Measurements from ENCODE around the gene SYCE3. TPM values are rescaled to one million over a fixed set of nuclear protein-coding genes. Genes with fewer than 3 reads are reported as not detected.
"Not testable (repeated sequence)": the region's sequence is repeated elsewhere in the genome, so short reads cannot be mapped to it uniquely, and the experiment has no call there.

The SYCE3 gene
- total and polyA plus RNA-seq, 2 experiments from 2014 or later = not detected

DNA sequence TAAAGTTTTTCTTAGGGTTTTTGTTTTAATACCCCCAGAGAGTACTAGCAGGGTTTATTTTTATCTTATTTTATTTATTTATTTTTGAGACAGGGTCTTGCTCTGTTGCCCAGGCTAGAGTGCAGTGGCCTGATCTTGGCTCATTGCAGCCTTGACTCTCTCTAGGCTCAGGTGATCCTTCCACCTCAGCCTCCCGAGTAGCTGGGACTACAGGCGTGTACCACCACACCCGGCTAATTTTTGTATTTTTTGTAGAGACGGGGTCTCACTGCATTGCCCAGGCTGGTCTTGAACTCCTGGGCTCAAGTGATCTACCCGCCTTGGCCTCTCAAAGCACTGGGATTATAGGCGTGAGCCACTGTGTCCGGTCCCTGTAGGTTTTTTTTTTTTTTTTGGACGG, 42.5 kb downstream of the SYCE3 start:
- not testable (repeated sequence) for H3K79me2 ChIP-seq (replicated peaks; ENCODE audit: insufficient read depth)

GRCh38 chr22:50519151-50519550, 43.6 kb downstream of the SYCE3 start:
- Histone ChIP-seq H3K79me2 (replicated peaks; ENCODE audit: insufficient read depth) (peaks cover 14% of the 10 kb centered on the region), H3K9me2 (ENCODE audit: insufficient read depth) (no peaks in the 10 kb centered on the region), H3K4me1 (ENCODE audit: insufficient read depth) (no peaks in the 10 kb centered on the region), H3K4me2 (no peak overlapping the region), H3K4me3 (no peak overlapping the region), H4K20me1 (replicated peaks; ENCODE audit: insufficient read depth) (peaks cover 6% of the 10 kb centered on the region; the same call in 1 of the 2 replicates), H3K27me3 (ENCODE audit: insufficient read depth) (no peaks in the 10 kb centered on the region), H2AFZ (no peak overlapping the region), H3F3A (replicated peaks; ENCODE audit: low read depth) (no peaks in the 10 kb centered on the region), H3K27ac (ENCODE audit: low read depth) (no peak overlapping the region), H3K36me3 (ENCODE audit: insufficient read depth) (no peaks in the 10 kb centered on the region; the same call in 1 of the 2 replicates)
- Mint-ChIP-seq H3K4me3 (no peak overlapping the region), H3K9me3 (no peaks in the 10 kb centered on the region; the same call in 2 of the 3 replicates), H3K27ac (no peak overlapping the region), H3K4me1 (no peaks in the 10 kb centered on the region), H3K36me3 (ENCODE audit: low read depth) (peaks cover 17% of the 10 kb centered on the region), H3K27me3 (ENCODE audit: insufficient read depth, low read depth, poor library complexity) (peaks cover 6% of the 10 kb centered on the region)
- DNase-seq (ENCODE audit: low spot score) (no peak), ATAC-seq (no peak)
- TF ChIP-seq CTCF (conservative IDR thresholded peaks at IDR 0.05; ENCODE audit: low read depth in 2 of 2) (no peak), EZH2phosphoT487 (IDR thresholded peaks at IDR 0.05; ENCODE audit: unreplicated experiment) (no peak), STAT1 (IDR thresholded peaks at IDR 0.05; ENCODE audit: unreplicated experiment) (no peak), JUNB (IDR thresholded peaks at IDR 0.05; ENCODE audit: unreplicated experiment) (no peak), CREB1 (CRISPR knock-in tag; IDR thresholded peaks at IDR 0.05; ENCODE audit: low read depth) (no peak), POLR2AphosphoS5 (IDR thresholded peaks at IDR 0.05; ENCODE audit: low read depth) (no peak), REST (IDR thresholded peaks at IDR 0.05; ENCODE audit: unreplicated experiment) (no peak), NANOG (IDR thresholded peaks at IDR 0.05; ENCODE audit: borderline replicate concordance) (no peak)
- TF ChIP-seq, protein P1, sequence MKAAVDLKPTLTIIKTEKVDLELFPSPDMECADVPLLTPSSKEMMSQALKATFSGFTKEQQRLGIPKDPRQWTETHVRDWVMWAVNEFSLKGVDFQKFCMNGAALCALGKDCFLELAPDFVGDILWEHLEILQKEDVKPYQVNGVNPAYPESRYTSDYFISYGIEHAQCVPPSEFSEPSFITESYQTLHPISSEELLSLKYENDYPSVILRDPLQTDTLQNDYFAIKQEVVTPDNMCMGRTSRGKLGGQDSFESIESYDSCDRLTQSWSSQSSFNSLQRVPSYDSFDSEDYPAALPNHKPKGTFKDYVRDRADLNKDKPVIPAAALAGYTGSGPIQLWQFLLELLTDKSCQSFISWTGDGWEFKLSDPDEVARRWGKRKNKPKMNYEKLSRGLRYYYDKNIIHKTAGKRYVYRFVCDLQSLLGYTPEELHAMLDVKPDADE (IDR thresholded peaks at IDR 0.05) = no peak
- TF ChIP-seq, protein P2, sequence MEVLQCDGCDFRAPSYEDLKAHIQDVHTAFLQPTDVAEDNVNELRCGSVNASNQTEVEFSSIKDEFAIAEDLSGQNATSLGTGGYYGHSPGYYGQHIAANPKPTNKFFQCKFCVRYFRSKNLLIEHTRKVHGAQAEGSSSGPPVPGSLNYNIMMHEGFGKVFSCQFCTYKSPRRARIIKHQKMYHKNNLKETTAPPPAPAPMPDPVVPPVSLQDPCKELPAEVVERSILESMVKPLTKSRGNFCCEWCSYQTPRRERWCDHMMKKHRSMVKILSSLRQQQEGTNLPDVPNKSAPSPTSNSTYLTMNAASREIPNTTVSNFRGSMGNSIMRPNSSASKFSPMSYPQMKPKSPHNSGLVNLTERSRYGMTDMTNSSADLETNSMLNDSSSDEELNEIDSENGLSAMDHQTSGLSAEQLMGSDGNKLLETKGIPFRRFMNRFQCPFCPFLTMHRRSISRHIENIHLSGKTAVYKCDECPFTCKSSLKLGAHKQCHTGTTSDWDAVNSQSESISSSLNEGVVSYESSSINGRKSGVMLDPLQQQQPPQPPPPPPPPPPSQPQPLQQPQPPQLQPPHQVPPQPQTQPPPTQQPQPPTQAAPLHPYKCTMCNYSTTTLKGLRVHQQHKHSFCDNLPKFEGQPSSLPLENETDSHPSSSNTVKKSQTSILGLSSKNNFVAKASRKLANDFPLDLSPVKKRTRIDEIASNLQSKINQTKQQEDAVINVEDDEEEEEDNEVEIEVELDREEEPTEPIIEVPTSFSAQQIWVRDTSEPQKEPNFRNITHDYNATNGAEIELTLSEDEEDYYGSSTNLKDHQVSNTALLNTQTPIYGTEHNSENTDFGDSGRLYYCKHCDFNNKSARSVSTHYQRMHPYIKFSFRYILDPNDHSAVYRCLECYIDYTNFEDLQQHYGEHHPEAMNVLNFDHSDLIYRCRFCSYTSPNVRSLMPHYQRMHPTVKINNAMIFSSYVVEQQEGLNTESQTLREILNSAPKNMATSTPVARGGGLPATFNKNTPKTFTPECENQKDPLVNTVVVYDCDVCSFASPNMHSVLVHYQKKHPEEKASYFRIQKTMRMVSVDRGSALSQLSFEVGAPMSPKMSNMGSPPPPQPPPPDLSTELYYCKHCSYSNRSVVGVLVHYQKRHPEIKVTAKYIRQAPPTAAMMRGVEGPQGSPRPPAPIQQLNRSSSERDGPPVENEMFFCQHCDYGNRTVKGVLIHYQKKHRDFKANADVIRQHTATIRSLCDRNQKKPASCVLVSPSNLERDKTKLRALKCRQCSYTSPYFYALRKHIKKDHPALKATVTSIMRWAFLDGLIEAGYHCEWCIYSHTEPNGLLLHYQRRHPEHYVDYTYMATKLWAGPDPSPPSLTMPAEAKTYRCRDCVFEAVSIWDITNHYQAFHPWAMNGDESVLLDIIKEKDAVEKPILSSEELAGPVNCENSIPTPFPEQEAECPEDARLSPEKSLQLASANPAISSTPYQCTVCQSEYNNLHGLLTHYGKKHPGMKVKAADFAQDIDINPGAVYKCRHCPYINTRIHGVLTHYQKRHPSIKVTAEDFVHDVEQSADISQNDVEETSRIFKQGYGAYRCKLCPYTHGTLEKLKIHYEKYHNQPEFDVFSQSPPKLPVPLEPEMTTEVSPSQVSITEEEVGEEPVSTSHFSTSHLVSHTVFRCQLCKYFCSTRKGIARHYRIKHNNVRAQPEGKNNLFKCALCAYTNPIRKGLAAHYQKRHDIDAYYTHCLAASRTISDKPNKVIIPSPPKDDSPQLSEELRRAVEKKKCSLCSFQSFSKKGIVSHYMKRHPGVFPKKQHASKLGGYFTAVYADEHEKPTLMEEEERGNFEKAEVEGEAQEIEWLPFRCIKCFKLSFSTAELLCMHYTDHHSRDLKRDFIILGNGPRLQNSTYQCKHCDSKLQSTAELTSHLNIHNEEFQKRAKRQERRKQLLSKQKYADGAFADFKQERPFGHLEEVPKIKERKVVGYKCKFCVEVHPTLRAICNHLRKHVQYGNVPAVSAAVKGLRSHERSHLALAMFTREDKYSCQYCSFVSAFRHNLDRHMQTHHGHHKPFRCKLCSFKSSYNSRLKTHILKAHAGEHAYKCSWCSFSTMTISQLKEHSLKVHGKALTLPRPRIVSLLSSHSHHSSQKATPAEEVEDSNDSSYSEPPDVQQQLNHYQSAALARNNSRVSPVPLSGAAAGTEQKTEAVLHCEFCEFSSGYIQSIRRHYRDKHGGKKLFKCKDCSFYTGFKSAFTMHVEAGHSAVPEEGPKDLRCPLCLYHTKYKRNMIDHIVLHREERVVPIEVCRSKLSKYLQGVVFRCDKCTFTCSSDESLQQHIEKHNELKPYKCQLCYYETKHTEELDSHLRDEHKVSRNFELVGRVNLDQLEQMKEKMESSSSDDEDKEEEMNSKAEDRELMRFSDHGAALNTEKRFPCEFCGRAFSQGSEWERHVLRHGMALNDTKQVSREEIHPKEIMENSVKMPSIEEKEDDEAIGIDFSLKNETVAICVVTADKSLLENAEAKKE (CRISPR knock-in tag; IDR thresholded peaks at IDR 0.05) = no peak

More for the DNA sequence above, 42.5 kb downstream of the SYCE3 start:
- H4K20me1 ChIP-seq (replicated peaks; ENCODE audit: insufficient read depth); H2AFZ ChIP-seq; H3K4me3 Mint-ChIP-seq; H3K27me3 ChIP-seq (ENCODE audit: insufficient read depth); H3K4me1 ChIP-seq (ENCODE audit: insufficient read depth); H3K36me3 ChIP-seq (ENCODE audit: insufficient read depth); ATAC-seq; H3K9me3 Mint-ChIP-seq; H3K4me2 ChIP-seq; H3F3A ChIP-seq (replicated peaks; ENCODE audit: low read depth); H3K4me1 Mint-ChIP-seq; H3K27ac Mint-ChIP-seq; DNase-seq (ENCODE audit: low spot score); H3K27ac ChIP-seq (ENCODE audit: low read depth); H3K4me3 ChIP-seq; H3K9me2 ChIP-seq (ENCODE audit: insufficient read depth): not testable (repeated sequence)
- peaks cover 11% of the 10 kb centered on the region for H3K27me3 Mint-ChIP-seq (ENCODE audit: insufficient read depth, low read depth, poor library complexity)
- peaks cover 22% of the 10 kb centered on the region for H3K36me3 Mint-ChIP-seq (ENCODE audit: low read depth)

Data from GM23338 (cell line).